ENCODE data around the gene MTA1. TPM values are rescaled to one million over a fixed set of nuclear protein-coding genes. Genes with fewer than 3 reads are reported as not detected.

The MTA1 gene
- total RNA-seq, 2 experiments from 2014 or later = 106 to 115 TPM

GRCh38 chr14:105483300-105484068 lies 63.9 kb downstream of the MTA1 start:
- no peak for DNase-seq
- intact Hi-C loops (cut with micrococcal nuclease) = loop anchor here (2.0 to 10.0 kb wide), 2 partner anchors 413 to 659 kb away; no protein-coding TSS in a partner anchor
- Mint-ChIP-seq H3K4me1 (ENCODE audit: low read depth) (peaks cover 64% of the 10 kb centered on the region), H3K27me3 (ENCODE audit: low read depth) (peaks cover 9% of the 10 kb centered on the region), H3K36me3 (ENCODE audit: low read depth) (no peaks in the 10 kb centered on the region), H3K4me3 (no peak overlapping the region), H3K27ac (no peak overlapping the region), H3K9me3 (no peaks in the 10 kb centered on the region)
- CTCF ChIA-PET = interaction anchor here (1.1 kb wide), 1 partner anchor 79 kb away, joined by 3 read pairs; no protein-coding TSS in a partner anchor

- Mint-ChIP-seq H3K36me3 (ENCODE audit: low read depth) (no peaks in the 10 kb centered on the region), H3K27ac (peak overlapping the region; percentile 10), H3K4me3 (no peak overlapping the region), H3K27me3 (ENCODE audit: low read depth) (peaks cover 7% of the 10 kb centered on the region), H3K4me1 (ENCODE audit: low read depth) (peaks cover 68% of the 10 kb centered on the region), H3K9me3 (no peaks in the 10 kb centered on the region)
- DNase-seq = no peak
- intact Hi-C loops (cut with micrococcal nuclease) = loop anchor here (10.0 kb wide), 1 partner anchor 660 kb away; no protein-coding TSS in a partner anchor
- CTCF ChIA-PET = no interaction called here
Measured at GRCh38 chr14:105484069-105484996, 64.7 kb downstream of the MTA1 start.

DNA sequence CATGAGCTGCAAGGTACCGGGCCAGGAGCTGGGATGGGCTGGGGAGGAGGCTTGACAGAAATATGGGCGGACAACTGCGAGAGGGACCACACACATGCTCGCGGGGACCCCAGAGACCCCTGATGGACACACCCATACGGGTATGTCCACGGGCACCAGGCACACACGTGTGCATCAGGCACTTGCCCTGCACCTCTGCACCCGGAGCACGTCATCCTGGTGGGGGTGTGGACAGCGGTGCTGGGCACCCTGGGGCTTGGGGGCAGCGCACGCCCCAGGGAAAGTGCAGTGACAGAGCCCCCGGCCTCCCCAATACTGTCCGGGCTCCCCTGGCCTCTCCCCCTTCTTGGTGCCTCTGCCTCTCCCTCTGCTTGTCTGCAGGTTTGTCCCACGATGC lies 65.4 kb downstream of the MTA1 start:
- no peaks in the 10 kb centered on the region for H3K9me3 Mint-ChIP-seq
- peaks cover 65% of the 10 kb centered on the region for H3K4me1 Mint-ChIP-seq (ENCODE audit: low read depth)
- H3K4me3 Mint-ChIP-seq = no peak overlapping the region
- H3K27ac Mint-ChIP-seq = no peak overlapping the region
- H3K27me3 Mint-ChIP-seq (ENCODE audit: low read depth) = peaks cover under 1% of the 10 kb centered on the region
- DNase-seq = no peak
- intact Hi-C loops (cut with micrococcal nuclease) = loop anchor here (10.0 kb wide), 1 partner anchor 660 kb away; no protein-coding TSS in a partner anchor
- CTCF ChIA-PET = no interaction called here
- no peaks in the 10 kb centered on the region for H3K36me3 Mint-ChIP-seq (ENCODE audit: low read depth)

DNA sequence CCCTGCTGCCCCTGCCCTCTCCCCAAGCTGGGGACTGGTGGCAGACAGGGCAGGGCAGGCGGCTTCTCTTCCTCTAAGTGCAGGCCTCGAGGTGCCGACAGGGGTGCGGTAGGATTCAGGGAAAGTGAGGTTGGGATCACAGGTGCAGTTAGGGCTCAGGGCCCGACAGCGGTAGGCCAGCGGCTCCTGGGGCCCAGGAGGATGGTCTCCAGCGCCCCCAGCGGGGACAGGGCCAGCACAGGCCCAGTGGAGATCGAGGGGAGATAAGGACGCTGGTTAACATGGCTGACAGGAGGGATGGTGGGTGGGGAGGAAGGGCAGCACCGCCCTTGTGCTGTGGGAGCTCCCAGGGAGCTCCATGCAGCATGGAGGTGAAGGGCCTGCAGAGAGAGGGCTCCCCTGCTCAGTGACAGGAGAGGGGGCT lies 66.1 kb downstream of the MTA1 start:
- Mint-ChIP-seq H3K27me3 (ENCODE audit: low read depth) (no peaks in the 10 kb centered on the region), H3K9me3 (no peaks in the 10 kb centered on the region), H3K36me3 (ENCODE audit: low read depth) (no peaks in the 10 kb centered on the region), H3K4me1 (ENCODE audit: low read depth) (peaks cover 59% of the 10 kb centered on the region), H3K4me3 (no peak overlapping the region), H3K27ac (no peak overlapping the region)
- DNase-seq = peak; percentile 38
- CTCF ChIA-PET = interaction anchor here (0.7 to 1.8 kb wide), 2 partner anchors 17 to 115 kb away, joined by 3 to 5 read pairs; no protein-coding TSS in a partner anchor
- intact Hi-C loops (cut with micrococcal nuclease) = loop anchor here (10.0 kb wide), 1 partner anchor 661 kb away; no protein-coding TSS in a partner anchor

- CTCF ChIA-PET = interaction anchor here (0.7 to 1.8 kb wide), 2 partner anchors 18 to 116 kb away, joined by 3 to 5 read pairs; no protein-coding TSS in a partner anchor
- Mint-ChIP-seq H3K36me3 (ENCODE audit: low read depth) (no peaks in the 10 kb centered on the region), H3K27me3 (ENCODE audit: low read depth) (no peaks in the 10 kb centered on the region), H3K9me3 (no peaks in the 10 kb centered on the region), H3K4me1 (ENCODE audit: low read depth) (peaks cover 53% of the 10 kb centered on the region), H3K27ac (peak within 1 kb of the TSS; percentile 50), H3K4me3 (peak within 1 kb of the TSS; percentile 80)
- intact Hi-C loops (cut with micrococcal nuclease) = loop anchor here (10.0 kb wide), 1 partner anchor 662 kb away; no protein-coding TSS in a partner anchor
- DNase-seq = no peak
Measured at GRCh38 chr14:105486163-105486973, 66.7 kb downstream of the MTA1 start, which contains the start of gene CRIP1. TSS of gene CRIP1 (plus strand) at chr14:105486886. CDS start at chr14:105487260, 374 bp downstream.

DNA sequence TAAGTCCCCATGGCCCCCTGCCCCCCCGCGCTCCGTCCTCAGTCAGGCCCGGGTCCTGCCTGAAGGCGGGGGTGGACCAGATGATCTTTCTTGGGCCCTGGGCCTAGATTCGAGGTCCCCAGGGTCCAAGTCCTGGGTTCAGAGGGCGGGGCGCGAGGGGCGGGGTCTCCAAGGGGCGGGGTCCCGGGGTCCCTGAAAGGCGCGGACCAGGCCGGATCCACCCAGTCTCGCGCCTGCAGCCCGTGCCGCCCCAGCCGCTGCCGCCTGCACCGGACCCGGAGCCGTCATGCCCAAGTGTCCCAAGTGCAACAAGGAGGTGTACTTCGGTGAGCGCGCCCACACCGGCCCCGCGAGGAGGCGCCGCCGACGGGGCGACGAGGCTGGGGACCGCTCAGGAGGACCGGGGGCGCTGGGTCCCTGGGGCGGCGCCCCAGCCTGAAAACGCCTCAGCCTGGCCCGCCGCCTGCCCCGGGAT lies 67.4 kb downstream of the MTA1 start:
- no peak for DNase-seq
- Mint-ChIP-seq H3K36me3 (ENCODE audit: low read depth) (no peaks in the 10 kb centered on the region), H3K4me1 (ENCODE audit: low read depth) (peaks cover 52% of the 10 kb centered on the region), H3K9me3 (no peaks in the 10 kb centered on the region), H3K27ac (no peak overlapping the region), H3K4me3 (peak overlapping the region; percentile 80), H3K27me3 (ENCODE audit: low read depth) (no peaks in the 10 kb centered on the region)
- CTCF ChIA-PET = interaction anchor here (1.8 kb wide), 1 partner anchor 116 kb away, joined by 5 read pairs; no protein-coding TSS in a partner anchor
- intact Hi-C loops (cut with micrococcal nuclease) = loop anchor here (10.0 kb wide), 1 partner anchor 662 kb away; no protein-coding TSS in a partner anchor

DNA sequence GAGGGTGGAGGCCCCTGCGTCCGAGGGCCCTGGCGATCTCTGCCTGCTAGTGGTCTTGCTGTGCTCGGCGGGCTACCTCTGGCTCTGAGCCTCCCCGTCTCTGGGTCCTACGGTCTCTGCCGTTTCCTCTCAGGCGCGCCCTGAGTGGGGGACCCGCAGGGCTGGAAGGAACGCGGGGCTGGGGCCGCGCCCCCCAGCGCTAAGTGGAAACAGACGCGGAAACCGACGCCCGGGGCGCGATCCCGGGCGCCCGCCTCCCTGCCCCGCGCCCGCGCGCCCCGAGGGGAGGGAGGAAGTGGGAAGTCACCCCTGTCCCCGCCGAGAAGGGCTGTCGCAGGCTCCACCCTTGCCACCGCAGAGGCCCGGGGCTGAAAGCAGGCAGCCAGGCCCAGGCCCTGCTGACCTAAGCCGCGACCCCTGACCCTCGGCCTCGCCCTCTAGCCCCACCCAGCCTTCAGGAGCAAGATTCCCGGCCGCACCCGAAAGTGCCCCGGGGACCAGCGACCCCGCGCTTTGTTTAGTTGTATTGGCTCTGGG lies 67.9 kb downstream of the MTA1 start:
- DNase-seq = peak; percentile 72
- H3K4me1 Mint-ChIP-seq (ENCODE audit: low read depth) = peaks cover 49% of the 10 kb centered on the region
- H3K36me3 Mint-ChIP-seq (ENCODE audit: low read depth) = no peaks in the 10 kb centered on the region
- H3K9me3 Mint-ChIP-seq = no peaks in the 10 kb centered on the region
- intact Hi-C loops (cut with micrococcal nuclease) = loop anchor here (10.0 kb wide), 1 partner anchor 663 kb away; no protein-coding TSS in a partner anchor
- peak overlapping the region; percentile 80 for H3K4me3 Mint-ChIP-seq
- CTCF ChIA-PET = interaction anchor here (1.8 kb wide), 1 partner anchor 117 kb away, joined by 5 read pairs; no protein-coding TSS in a partner anchor
- no peaks in the 10 kb centered on the region for H3K27me3 Mint-ChIP-seq (ENCODE audit: low read depth)
- peak overlapping the region; percentile 50 for H3K27ac Mint-ChIP-seq

DNA sequence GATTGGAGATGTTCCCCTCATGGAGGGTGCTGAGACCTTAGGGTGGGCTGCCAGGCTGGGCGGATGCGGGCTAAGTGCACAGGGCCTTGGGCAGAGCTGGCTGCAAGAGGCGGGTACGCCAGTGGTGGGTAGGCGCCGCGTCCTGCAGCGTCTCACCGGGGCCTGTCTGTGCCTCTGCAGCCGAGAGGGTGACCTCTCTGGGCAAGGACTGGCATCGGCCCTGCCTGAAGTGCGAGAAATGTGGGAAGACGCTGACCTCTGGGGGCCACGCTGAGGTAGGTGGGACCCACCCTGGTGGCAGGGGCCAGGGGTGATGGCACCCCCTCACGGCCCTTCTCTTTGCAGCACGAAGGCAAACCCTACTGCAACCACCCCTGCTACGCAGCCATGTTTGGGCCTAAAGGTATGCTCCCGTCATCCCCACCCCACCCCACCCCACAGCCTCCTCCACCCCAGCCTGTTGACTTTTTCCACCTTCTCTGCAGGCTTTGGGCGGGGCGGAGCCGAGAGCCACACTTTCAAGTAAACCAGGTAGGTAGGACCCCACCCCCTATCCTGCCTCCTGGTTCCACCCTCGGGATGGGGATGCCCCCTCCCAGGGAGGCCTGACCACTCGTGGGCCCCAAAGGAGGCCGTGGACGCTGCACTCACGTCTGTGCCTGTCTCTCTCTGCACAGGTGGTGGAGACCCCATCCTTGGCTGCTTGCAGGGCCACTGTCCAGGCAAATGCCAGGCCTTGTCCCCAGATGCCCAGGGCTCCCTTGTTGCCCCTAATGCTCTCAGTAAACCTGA lies 68.6 kb downstream of the MTA1 start:
- Mint-ChIP-seq H3K27me3 (ENCODE audit: low read depth) (no peaks in the 10 kb centered on the region), H3K4me3 (peak overlapping the region; percentile 80), H3K27ac (peak overlapping the region; percentile 50), H3K36me3 (ENCODE audit: low read depth) (no peaks in the 10 kb centered on the region), H3K9me3 (no peaks in the 10 kb centered on the region), H3K4me1 (ENCODE audit: low read depth) (peaks cover 44% of the 10 kb centered on the region)
- DNase-seq = no peak
- CTCF ChIA-PET = interaction anchor here (1.3 to 2.8 kb wide), 4 partner anchors 7 to 117 kb away, joined by 4 to 44 read pairs (median 26); no protein-coding TSS in a partner anchor
- intact Hi-C loops (cut with micrococcal nuclease) = loop anchor here (10.0 kb wide), 1 partner anchor 663 kb away; no protein-coding TSS in a partner anchor

DNA sequence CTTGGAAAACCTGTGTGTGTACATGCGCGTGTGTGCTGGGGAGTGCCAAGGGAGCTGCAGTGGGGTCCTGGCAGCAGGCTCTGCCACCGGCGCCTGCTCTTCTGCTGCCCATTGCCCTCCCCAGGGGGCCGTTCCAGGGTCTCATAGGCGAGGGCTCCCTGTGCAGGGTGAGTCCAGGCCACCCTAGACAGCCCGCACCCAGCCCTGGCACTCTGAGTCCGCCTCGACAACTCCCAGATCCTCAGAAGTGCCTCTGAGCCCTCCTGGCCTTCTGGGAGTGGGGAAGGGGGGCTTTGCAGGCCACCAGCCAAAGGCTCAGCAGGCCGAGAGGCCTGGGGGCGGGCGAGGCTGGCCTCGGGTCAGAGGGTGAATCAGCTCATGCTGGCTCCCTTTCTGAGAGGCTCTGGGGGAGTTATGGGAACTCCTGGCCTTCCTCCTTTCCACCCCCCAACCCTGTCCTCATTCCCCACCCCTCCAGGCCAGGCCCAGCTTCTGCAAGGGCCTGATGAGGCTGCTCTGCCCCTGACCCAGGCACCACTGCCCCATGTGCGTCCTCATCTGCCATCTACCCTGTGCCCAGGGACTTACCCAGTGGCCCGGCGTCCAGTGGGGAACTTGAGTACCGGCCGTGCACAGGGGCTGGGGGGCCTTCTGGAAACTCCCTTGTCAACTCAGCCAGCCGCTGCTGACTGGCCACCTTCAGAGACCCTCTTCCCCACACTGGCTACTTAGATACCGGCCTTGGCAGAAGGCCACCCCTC lies 69.3 kb downstream of the MTA1 start:
- peak overlapping the region; percentile 62 for H3K27ac Mint-ChIP-seq
- H3K9me3 Mint-ChIP-seq = no peaks in the 10 kb centered on the region
- no peaks in the 10 kb centered on the region for H3K27me3 Mint-ChIP-seq (ENCODE audit: low read depth)
- H3K4me3 Mint-ChIP-seq = peak overlapping the region; percentile 74
- CTCF ChIA-PET = interaction anchor here (0.6 to 2.8 kb wide), 18 partner anchors 8 to 192 kb away, joined by 3 to 44 read pairs (median 5); no protein-coding TSS in a partner anchor
- DNase-seq = no peak
- peaks cover 44% of the 10 kb centered on the region for H3K4me1 Mint-ChIP-seq (ENCODE audit: low read depth)
- H3K36me3 Mint-ChIP-seq (ENCODE audit: low read depth) = peaks cover 4% of the 10 kb centered on the region
- intact Hi-C loops (cut with micrococcal nuclease) = loop anchor here (10.0 kb wide), 1 partner anchor 664 kb away; no protein-coding TSS in a partner anchor

Data from activated naive CD4-positive, alpha-beta T cell treated with anti-CD3 and anti-CD28 coated beads for 36 hours (primary cell).